Fibroblast of lung (primary cell): ENCODE measurements around the gene OXER1.

Experiments
- EZH2 ChIP-seq: IDR thresholded peaks from 2 replicates; pipeline ENCODE4 v1.5.1; 2012; ENCODE audit warnings: low read length, control low read depth, mild to moderate bottlenecking; ENCODE audit errors: missing control alignments
- TF ChIP-seq, protein P1 (sequence below), 2 donors: IDR thresholded peaks in 1 of 2; conservative IDR thresholded peaks in 1 of 2; 1 replicate in 1 of 2; 2 replicates in 1 of 2; pipeline ENCODE4 v1.5.1; 2011 to 2012; ENCODE audit warnings: low read length in 2 of 2, control low read depth in 1 of 2, inconsistent platforms in 1 of 2, low read depth in 1 of 2, mild to moderate bottlenecking in 1 of 2

DNA sequence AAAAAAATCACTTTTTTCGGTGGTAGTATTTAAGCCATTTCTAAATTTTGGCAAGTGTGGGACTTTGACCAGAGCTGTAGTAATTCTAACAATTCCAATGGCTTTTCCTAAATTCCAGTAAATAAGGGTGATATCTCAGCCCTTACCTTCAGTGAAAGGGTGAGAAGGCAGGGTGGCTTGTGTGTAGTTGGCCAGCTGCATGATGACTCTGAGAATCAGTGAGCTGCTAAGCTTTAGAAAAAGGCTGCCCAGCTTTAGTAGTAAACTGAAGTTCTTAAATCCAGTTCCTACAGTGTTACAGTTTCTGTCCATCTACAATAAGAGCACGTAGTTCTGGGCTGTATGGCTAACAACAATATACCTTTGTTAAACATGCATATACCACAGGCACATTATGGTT, 42.0 kb downstream of the OXER1 start:
- TF ChIP-seq, protein P1, sequence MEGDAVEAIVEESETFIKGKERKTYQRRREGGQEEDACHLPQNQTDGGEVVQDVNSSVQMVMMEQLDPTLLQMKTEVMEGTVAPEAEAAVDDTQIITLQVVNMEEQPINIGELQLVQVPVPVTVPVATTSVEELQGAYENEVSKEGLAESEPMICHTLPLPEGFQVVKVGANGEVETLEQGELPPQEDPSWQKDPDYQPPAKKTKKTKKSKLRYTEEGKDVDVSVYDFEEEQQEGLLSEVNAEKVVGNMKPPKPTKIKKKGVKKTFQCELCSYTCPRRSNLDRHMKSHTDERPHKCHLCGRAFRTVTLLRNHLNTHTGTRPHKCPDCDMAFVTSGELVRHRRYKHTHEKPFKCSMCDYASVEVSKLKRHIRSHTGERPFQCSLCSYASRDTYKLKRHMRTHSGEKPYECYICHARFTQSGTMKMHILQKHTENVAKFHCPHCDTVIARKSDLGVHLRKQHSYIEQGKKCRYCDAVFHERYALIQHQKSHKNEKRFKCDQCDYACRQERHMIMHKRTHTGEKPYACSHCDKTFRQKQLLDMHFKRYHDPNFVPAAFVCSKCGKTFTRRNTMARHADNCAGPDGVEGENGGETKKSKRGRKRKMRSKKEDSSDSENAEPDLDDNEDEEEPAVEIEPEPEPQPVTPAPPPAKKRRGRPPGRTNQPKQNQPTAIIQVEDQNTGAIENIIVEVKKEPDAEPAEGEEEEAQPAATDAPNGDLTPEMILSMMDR (conservative IDR thresholded peaks at IDR 0.05 in 1 of 2, IDR thresholded peaks at IDR 0.05 in 1 of 2; ENCODE audit: low read depth in 1 of 2, low read length in 2 of 2): no peak
- TF ChIP-seq EZH2: no peak
